Measurements from ENCODE around the gene SPATS2L. TPM values are rescaled to one million over a fixed set of nuclear protein-coding genes. Genes with fewer than 3 reads are reported as not detected.

The SPATS2L gene
- total and polyA plus RNA-seq, 12 donors, result 23.4 to 104 (median 71.8) TPM

GRCh38 chr2:200320344-200320743 lies 13.9 kb downstream of the SPATS2L start:
- Histone ChIP-seq H3K27ac (peak overlapping the region in 5 of 10 donors; percentile 5 to 51 (median 39)), H3K4me3 (no peak overlapping the region), H3K27me3 (no peaks in the 10 kb centered on the region), H3K4me1 (peaks cover 0 to 81% (median 45%) of the 10 kb centered on the region in 9 donors), H3K36me3 (no peaks in the 10 kb centered on the region), H3K9me3 (no peaks in the 10 kb centered on the region)
- ATAC-seq (peak in 7 of 8 donors; percentile 34 to 81 (median 63)), DNase-seq (no peak)
- 39 to 49% methylated on average over 2 of the region's 2 CpGs for WGBS, 2 donors
- no peak for TF ChIP-seq CTCF (IDR thresholded peaks at IDR 0.05)
- intact Hi-C loops (cut with DNase I), result loop anchor here in 1 of 10 donors (5.0 kb wide), 1 partner anchor 492 kb away; the partner anchor contains the start of gene BZW1

GRCh38 chr2:200320991-200321390 lies 14.5 kb downstream of the SPATS2L start:
- Histone ChIP-seq H3K36me3 (no peaks in the 10 kb centered on the region), H3K27me3 (no peaks in the 10 kb centered on the region), H3K4me1 (peaks cover 0 to 78% (median 45%) of the 10 kb centered on the region in 9 donors), H3K9me3 (no peaks in the 10 kb centered on the region), H3K4me3 (no peak overlapping the region), H3K27ac (peak overlapping the region in 3 of 10 donors; percentile 39 to 51 (median 48))
- intact Hi-C loops (cut with DNase I), result loop anchor here in 1 of 10 donors (5.0 kb wide), 1 partner anchor 491 kb away; the partner anchor contains the start of gene BZW1
- TF ChIP-seq CTCF (IDR thresholded peaks at IDR 0.05), result no peak
- DNase-seq, result no peak
- ATAC-seq, result no peak
- 82 to 83% methylated on average over 3 of the region's 3 CpGs for WGBS, 2 donors

GRCh38 chr2:200321780-200322534 lies 15.5 kb downstream of the SPATS2L start:
- H3K4me3 ChIP-seq, result no peak overlapping the region
- H3K4me1 ChIP-seq, result peaks cover 0 to 69% (median 40%) of the 10 kb centered on the region in 9 donors
- ATAC-seq (peak in 1 of 8 donors; percentile 23), DNase-seq (no peak)
- no peaks in the 10 kb centered on the region for H3K9me3 ChIP-seq
- 66 to 69% methylated on average over 6 of the region's 6 CpGs for WGBS, 2 donors
- H3K36me3 ChIP-seq, result no peaks in the 10 kb centered on the region
- peak overlapping the region in 5 of 10 donors; percentile 13 to 51 (median 17) for H3K27ac ChIP-seq
- no peak for TF ChIP-seq CTCF (IDR thresholded peaks at IDR 0.05)
- intact Hi-C loops (cut with DNase I), result loop anchor here in 1 of 10 donors (5.0 kb wide), 1 partner anchor 490 kb away; the partner anchor contains the start of gene BZW1
- no peaks in the 10 kb centered on the region for H3K27me3 ChIP-seq

- H3K27ac ChIP-seq, result peak overlapping the region in 3 of 10 donors; percentile 13 to 39 (median 17)
Observed at GRCh38 chr2:200322607-200323006, 16.1 kb downstream of the SPATS2L start.

More at GRCh38 chr2:200322607-200323006, 16.1 kb downstream of the SPATS2L start:
- TF ChIP-seq CTCF (IDR thresholded peaks at IDR 0.05), result no peak
- DNase-seq, result no peak
- H3K27me3 ChIP-seq, result no peaks in the 10 kb centered on the region
- peaks cover 0 to 62% (median 34%) of the 10 kb centered on the region in 9 donors for H3K4me1 ChIP-seq
- 93% methylated on average over 1 of the region's 1 CpG for WGBS, 2 donors
- H3K4me3 ChIP-seq, result no peak overlapping the region
- no peaks in the 10 kb centered on the region for H3K36me3 ChIP-seq
- no peak for ATAC-seq
- H3K9me3 ChIP-seq, result no peaks in the 10 kb centered on the region
- intact Hi-C loops (cut with DNase I), result loop anchor here in 1 of 10 donors (5.0 kb wide), 1 partner anchor 490 kb away; the partner anchor contains the start of gene BZW1
